ENCODE data around the gene KCNV2. TPM values are rescaled to one million over a fixed set of nuclear protein-coding genes. Genes with fewer than 3 reads are reported as not detected.

The KCNV2 gene
- total RNA-seq, 1 donor from 2014 or later = not detected

DNA sequence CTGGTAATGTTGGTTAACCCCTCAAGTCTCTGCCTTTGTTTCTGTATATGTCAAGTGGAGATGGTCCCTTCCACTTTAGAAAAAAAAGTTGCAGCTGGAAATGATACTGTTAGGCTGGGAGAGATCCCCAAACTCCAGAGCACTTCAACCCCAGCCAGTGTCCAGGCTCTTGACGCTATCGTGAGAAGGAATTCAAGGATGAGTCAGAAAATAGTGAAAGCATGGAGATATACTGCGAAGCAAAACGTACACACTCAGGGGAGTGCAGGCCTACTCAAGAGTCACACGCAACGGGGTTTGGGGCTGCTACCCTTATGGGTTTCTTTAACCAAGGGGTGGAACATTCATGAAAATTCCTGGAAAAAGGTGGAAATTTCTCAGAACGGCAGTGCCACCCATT lies 24.9 kb downstream of the KCNV2 start:
- H3K27me3 Mint-ChIP-seq (ENCODE audit: low read depth) = no peaks in the 10 kb centered on the region
- H3K36me3 Mint-ChIP-seq = peaks cover 2% of the 10 kb centered on the region
- H3K4me1 Mint-ChIP-seq = peaks cover 14% of the 10 kb centered on the region
- no peaks in the 10 kb centered on the region for H3K9me3 Mint-ChIP-seq
- H3K4me3 Mint-ChIP-seq = no peak overlapping the region
- TF ChIP-seq, protein P1, sequence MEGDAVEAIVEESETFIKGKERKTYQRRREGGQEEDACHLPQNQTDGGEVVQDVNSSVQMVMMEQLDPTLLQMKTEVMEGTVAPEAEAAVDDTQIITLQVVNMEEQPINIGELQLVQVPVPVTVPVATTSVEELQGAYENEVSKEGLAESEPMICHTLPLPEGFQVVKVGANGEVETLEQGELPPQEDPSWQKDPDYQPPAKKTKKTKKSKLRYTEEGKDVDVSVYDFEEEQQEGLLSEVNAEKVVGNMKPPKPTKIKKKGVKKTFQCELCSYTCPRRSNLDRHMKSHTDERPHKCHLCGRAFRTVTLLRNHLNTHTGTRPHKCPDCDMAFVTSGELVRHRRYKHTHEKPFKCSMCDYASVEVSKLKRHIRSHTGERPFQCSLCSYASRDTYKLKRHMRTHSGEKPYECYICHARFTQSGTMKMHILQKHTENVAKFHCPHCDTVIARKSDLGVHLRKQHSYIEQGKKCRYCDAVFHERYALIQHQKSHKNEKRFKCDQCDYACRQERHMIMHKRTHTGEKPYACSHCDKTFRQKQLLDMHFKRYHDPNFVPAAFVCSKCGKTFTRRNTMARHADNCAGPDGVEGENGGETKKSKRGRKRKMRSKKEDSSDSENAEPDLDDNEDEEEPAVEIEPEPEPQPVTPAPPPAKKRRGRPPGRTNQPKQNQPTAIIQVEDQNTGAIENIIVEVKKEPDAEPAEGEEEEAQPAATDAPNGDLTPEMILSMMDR (IDR thresholded peaks at IDR 0.05; ENCODE audit: unreplicated experiment) = no peak
- H3K27ac Mint-ChIP-seq = no peak overlapping the region
- no peak for DNase-seq (ENCODE audit: low spot score in 2 of 2, unreplicated experiment in 2 of 2)

DNA sequence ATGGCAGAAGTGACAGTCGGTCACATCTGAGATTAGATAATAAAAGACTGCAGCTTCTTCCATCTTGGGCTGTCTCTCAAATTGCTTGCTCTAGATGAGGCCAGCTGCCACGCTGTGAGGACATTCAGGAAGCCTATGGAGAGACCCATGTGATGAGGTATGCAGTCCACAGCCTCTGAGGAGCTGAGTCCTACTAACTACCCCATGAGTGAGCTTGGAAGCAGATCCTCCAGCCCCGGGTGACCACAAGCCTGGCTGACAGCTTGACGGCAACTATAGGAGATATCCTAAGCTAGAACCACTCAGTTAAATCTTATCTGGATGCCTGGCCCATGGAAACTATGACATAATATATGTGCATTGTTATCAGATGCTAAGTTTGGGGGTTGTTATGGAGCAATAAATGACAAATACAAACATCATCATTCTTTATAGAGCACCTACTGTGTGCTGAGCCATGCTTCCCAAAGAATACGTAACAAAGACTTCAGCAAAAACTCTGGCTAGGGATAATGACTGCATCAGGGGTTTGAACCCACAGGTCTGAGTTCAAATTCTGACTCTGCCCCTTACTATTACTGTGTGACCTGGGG lies 26.7 kb downstream of the KCNV2 start:
- Mint-ChIP-seq H3K36me3 (peaks cover 6% of the 10 kb centered on the region), H3K4me1 (peaks cover 14% of the 10 kb centered on the region), H3K9me3 (peaks cover 6% of the 10 kb centered on the region), H3K27me3 (ENCODE audit: low read depth) (no peaks in the 10 kb centered on the region), H3K27ac (no peak overlapping the region), H3K4me3 (no peak overlapping the region)
- TF ChIP-seq, protein P1 (IDR thresholded peaks at IDR 0.05; ENCODE audit: unreplicated experiment) = no peak
- no peak for DNase-seq (ENCODE audit: low spot score in 2 of 2, unreplicated experiment in 2 of 2)

DNA sequence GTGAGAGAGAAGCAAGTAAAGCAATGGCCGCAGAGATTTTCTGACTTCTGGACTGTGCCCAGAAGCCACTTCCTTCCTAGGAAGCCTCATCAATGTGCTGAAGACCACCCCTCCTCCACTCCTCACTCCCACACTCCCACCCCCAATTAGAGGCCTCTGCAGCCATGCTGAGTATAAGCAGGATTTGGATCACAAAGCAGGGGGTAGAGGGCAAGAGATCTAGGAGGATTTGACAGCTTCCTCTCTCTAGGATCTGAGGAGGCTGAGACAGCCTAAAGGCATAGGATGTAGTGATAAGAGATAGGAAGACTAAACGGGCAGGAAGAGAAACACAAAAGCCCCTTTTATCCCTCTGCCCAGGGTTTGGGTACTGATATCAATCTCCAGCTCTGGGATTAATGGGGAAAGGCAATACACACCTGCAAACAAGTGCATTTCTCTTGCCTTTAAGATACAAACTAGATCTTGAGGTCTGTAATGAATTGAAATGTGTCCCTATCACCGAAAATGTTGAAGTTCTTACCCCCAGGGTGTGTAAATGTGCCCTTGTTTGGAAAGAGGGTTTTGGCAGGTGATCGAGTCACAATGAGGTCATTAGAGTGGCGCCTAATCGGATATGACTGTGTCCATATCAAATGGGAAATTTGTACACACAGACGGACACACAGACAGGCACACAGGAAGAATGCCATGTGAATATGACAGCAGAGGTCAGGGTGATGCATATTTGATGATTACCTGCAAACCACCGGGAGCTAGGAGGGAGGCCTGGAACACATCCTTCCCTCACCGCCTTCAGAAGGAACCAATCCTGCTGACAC lies 28.5 kb downstream of the KCNV2 start:
- Mint-ChIP-seq H3K4me1 (peaks cover 14% of the 10 kb centered on the region), H3K9me3 (peaks cover 20% of the 10 kb centered on the region), H3K27ac (peak overlapping the region; percentile 44), H3K36me3 (peaks cover 22% of the 10 kb centered on the region), H3K4me3 (no peak overlapping the region), H3K27me3 (ENCODE audit: low read depth) (no peaks in the 10 kb centered on the region)
- DNase-seq (ENCODE audit: low spot score in 2 of 2, unreplicated experiment in 2 of 2) = no peak
- TF ChIP-seq, protein P1 (IDR thresholded peaks at IDR 0.05; ENCODE audit: unreplicated experiment) = no peak

DNA sequence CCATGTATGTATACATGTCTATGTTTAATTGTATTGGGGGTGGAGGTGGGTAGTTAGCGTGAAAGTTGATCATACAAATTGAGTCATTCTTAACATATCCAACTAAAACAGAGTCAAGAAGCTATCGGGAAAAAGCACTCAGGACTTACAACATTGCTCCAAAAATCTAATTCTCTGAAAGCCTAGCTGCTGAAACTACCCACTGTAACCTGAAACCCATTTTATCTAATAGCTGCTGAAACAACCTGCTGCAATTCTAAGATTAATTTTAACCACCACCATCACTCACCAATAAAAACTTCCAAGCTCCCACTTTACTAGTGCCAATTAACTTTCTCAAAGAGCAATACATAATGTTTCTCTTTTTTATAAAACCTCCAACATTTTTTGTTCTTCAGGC lies 32.2 kb downstream of the KCNV2 start:
- TF ChIP-seq, protein P1 (IDR thresholded peaks at IDR 0.05; ENCODE audit: unreplicated experiment) = no peak
- Mint-ChIP-seq H3K36me3 (peaks cover 44% of the 10 kb centered on the region), H3K4me3 (no peak overlapping the region), H3K4me1 (peaks cover 14% of the 10 kb centered on the region), H3K27me3 (ENCODE audit: low read depth) (no peaks in the 10 kb centered on the region), H3K9me3 (peaks cover 39% of the 10 kb centered on the region), H3K27ac (no peak overlapping the region)
- DNase-seq (ENCODE audit: low spot score in 2 of 2, unreplicated experiment in 2 of 2) = no peak

DNA sequence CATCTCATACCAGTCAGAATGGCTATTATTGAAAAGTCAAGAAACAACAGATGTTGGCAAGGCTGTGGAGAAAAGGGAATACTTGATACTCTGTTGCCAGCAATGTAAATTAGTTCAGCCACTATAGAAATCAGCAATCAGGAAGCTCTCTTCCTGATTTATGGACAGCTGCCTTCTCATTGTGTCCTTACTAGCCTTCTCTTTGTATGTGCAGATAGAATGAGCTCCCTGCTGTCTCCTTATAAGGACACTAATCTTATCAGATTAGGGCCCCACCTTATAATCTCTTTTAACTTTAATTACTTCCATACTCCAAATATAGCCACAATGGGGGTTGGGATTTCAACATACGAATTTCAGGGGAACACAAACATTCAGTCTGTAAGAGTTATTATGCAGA lies 38.0 kb downstream of the KCNV2 start:
- Mint-ChIP-seq H3K4me1 (no peaks in the 10 kb centered on the region), H3K27ac (no peak overlapping the region)

More for the DNA sequence above, 38.0 kb downstream of the KCNV2 start:
- no peak for DNase-seq (ENCODE audit: low spot score in 2 of 2, unreplicated experiment in 2 of 2)
- H3K9me3 Mint-ChIP-seq = peaks cover 26% of the 10 kb centered on the region
- H3K4me3 Mint-ChIP-seq = no peak overlapping the region
- TF ChIP-seq, protein P1 (IDR thresholded peaks at IDR 0.05; ENCODE audit: unreplicated experiment) = no peak
- peaks cover 25% of the 10 kb centered on the region for H3K36me3 Mint-ChIP-seq
- no peaks in the 10 kb centered on the region for H3K27me3 Mint-ChIP-seq (ENCODE audit: low read depth)

All from mesothelial cell of epicardium (in vitro differentiated cells).